DMS153 treated with DMSO at 0.1 percent for 48 hours (cell line): ENCODE measurements around the gene GAS2L3.
A peak's percentile ranks its signal among the peaks of the same experiment; 100 is the strongest.

ENCODE experiments used
- DNase-seq: peaks from one replicate; lab custom pipeline; 2025; ENCODE audit not compliant: unreplicated experiment; lab: John Stamatoyannopoulos, UW

Gene GAS2L3

GRCh38 chr12:100656856-100657255 is 83.4 kb downstream of the GAS2L3 start:
- peak; percentile 63 for DNase-seq

GRCh38 chr12:100661300-100661951 is 87.9 kb downstream of the GAS2L3 start:
- DNase-seq = no peak

DNA sequence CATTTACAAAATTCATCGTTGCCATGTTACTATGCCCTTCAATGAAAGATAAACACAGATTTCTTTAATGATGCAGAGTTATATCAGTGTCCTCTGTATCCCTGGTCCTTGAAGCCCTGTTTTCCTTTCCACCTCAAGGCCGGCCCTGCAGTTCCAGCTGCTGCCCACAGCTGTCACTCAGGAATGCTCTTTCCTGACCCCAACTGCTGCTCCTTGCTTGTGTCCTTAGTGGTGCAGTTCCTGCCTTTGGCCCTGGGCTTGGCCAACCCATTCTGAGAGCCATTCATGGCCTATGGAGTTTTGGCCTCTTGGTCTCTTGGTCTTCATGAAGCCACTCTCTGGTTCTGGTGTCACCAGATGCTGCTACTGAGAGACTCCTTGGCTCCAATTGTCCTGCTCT is 93.1 kb downstream of the GAS2L3 start:
- DNase-seq = no peak

GRCh38 chr12:100668945-100669536 is 95.6 kb downstream of the GAS2L3 start:
- DNase-seq = peak; percentile 69

GRCh38 chr12:100669922-100670321 is 96.4 kb downstream of the GAS2L3 start:
- DNase-seq = no peak

- DNase-seq = no peak
Observed at GRCh38 chr12:100671396-100672074, 98.1 kb downstream of the GAS2L3 start.

DNA sequence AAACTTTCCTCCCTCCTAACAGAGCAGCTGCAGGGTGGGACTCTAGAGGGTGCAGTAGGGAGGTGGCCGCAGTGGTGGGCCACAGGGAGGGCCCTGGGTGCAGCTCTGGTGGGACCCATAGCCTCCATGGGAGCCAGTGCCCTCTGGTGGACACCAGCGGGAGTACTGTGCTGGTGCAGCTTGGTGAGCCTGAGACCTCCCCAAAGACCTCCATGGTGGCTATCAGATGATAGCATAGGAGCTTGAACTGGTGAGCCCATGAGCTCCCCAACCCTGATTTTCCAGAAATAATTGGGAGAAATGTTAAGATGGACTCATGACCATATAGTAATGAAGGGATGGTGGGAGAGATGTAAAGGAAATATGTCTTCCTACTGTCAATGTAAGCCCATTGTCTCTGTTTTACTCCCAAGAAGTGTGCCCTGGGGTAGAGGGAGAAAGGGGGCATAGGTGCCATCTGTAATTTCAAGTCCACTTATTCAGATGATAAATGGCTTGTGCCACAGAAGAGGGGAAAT is 98.7 kb downstream of the GAS2L3 start:
- no peak for DNase-seq

DNA sequence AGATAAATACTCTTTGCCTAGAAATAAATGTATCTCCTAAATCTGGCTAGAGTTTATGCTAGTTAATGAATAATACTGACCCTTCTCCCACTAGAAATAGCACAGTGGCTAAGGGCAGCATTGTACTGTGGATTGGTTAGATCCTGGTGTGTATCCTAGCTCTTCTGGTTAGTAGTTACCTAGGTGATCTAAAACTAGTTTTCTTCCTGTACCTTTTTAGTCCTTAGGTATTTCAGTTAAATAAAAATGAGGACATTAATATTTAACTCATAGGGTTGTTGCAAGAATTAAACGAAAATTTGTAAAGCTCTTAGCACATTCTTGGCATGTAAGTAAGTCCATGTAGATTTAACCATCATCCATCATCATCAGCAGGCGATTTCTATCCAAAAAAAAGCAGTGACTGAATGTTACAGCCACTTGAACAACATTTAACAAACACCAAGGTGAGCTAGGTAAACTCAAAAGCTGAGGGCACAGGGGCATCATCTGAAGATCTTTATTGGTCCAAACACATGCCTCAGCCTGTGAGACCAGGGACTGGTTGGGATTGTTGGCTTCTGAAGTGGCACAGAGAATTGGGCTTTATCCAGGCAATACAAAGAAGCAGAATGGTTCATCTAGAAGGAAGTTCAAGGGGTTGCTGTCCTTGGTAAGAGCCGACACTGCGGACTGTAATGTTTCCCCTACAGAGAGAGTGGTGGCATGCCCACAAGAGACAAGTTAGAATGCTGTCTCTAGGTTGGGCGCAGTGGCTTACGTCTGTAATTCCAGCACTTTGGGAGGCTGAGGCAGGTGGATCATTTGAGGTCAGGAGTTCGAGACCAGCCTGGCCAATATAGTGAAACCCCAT is 100.8 kb downstream of the GAS2L3 start:
- DNase-seq = no peak
